Stimulated activated CD4-positive, alpha-beta T cell treated with anti-CD3 and anti-CD28 coated beads, Interleukin-2, amount 100 ng/mL, for 4 hours (primary cell): ENCODE data around the gene GNAO1.

Experiments
- DNase-seq: peaks from one replicate; pipeline ENCODE4 v3.0.0-alpha.2; 2020; ENCODE audit warnings: low read depth

GNAO1 gene

DNA sequence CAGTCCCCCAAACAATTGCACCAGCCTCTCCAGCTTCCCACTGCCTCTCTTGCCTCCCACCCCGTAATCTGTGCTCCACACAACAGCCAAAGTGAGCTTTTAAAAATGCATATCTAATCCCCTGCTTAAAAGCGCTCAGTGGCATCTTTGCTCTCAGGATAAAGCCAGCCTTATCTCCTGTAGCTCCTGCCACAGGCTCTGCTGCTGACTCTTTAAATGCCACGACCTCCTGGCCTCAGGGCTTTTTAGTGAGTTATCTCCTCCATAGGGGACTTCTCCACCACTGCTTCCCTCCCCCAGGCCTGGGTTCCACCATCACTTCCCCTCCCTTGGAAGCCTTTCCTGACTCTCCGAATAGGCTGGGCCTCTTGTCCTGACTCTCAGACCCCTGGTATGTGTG lies 98.6 kb downstream of the GNAO1 start:
- DNase-seq, result no peak

DNA sequence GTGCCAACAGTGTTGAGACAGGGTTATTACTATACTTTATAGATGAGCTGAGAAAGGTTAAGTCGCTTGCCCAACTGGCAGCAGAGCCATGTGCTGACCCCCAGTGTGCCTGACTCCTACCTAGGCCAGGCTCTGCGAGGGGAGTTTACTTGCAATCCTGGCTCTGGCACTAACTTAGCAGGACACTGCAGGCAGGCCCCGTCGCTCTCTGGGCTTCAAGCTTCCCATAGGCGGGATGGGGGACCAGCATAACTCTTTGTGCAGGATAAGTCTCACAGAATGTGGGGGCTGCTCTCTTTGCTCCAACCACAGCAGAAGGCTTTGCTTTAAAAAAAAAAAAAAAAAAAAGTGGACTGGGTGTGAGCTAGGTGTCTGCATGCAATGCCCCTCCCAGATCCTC lies 102.7 kb downstream of the GNAO1 start:
- no peak for DNase-seq

DNA sequence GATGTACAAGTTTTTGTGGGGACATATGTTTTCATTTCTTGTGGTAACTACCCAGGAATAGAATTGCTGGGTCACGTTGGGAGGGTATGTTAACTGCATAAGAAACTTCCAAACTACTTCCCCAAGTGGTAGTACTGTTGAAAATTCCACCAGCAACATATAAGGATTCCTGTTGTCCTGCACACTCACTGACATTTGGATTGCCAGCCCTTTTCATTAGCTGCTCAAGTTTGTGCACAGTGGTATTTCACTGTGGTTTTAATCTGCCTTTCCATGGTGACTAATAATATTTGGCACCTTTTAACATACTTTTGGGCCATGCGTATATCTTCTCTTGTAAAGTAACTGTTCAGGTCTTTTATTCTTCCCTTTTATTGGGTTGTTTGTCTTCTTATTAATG lies 103.3 kb downstream of the GNAO1 start:
- DNase-seq, result no peak

DNA sequence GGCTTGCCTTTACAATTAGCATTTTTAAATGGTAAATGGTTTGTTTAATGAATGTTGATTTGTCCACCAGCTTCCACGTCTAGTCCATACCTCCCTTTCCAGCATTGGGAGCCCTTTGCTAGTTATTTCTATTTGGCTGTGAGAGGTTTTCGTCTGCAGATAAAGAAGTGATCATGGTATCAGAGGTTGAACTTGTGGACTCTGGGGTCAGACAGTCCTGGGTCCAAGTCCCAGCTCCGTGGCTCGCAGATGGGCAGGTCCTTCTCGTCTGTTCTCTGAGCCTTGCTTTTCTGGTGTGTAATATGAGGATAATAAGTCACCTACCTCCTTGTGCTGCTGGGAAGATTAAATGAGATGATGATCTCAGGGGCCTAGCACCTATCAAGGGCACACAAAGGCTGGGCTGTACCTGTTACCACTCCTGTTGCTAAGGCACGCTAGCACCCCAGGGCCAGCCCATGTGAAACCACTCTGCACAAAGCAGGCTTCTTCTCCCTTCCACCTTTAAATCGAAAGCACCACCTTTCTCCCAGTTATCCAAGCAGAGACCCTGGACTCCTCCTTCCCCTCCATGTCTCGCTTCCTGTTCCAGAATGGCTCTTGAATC lies 103.9 kb downstream of the GNAO1 start:
- no peak for DNase-seq

DNA sequence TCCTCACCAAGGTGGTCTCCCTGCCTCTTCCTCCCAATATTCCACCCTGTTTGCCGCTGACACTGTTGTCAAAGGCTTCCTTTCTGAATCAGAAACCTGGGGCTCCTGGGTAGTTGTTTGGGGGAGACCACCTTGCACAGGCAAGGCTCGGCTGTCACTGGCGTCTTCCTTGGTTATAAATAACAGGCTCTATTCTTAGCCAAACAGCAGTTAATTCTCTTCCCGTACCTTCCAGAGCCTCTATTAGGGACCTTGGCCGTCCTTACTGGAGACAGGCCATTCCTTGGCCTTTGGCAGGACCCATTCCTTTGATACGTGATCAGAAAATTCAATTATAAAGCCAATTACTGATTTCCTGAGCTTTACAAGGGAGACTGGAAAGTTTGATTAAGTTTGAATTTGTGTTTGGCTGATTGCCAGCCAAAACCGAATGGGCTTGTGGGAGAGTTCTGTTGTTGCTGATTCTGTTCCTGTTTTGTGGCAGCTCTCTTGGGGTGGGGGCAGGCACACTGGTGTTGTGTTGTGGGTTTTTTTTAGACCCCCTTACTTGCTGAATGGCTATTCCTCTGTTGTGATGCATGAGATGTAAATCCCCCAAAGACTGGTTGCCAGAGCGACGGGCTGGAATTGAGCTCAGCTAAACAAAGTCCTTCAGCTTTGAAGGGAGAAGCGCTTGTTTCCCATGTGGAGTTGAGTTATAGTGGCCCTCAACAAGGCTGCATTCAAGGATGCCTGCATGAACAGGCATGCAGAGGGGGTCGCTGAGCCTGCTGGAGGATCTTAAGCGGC lies 104.6 kb downstream of the GNAO1 start:
- no peak for DNase-seq

DNA sequence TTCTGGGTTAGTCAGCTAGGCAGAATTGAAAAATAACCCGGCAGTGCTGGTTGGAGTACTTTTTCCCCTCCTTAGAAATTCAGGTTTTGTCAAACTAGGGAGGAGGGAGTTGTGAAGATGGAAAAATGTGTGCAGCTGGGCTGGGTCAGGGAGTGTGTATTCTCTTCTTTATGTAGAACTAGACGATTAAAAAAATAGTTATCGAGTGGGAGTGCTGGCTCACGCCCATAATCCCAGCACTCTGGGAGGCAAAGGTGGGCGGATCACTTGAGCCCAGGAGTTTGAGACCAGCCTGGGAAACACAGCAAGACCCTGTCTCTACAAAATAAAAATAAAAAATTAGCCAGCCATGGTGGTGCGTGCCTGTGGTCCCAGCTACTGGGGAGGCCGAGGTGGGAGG lies 106.4 kb downstream of the GNAO1 start:
- no peak for DNase-seq

DNA sequence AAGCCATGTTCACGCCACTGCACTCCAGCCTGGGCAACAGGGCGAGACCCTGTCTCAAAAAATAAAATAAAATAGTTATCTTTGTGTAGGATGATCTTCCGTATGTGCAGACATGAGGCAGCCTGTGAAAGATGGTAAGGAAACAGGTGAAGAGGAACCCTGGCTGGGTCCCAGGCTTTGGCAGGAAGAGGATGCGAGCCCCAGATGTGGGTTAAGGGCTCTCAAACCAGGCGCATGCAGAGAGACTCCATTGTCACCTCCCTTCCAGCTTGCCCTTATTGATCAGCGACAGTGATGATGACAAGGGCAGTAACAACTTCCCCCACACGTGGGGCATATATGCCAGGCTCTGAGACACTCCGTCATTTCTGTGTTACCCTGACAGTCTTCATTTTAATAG lies 106.8 kb downstream of the GNAO1 start:
- DNase-seq, result no peak

DNA sequence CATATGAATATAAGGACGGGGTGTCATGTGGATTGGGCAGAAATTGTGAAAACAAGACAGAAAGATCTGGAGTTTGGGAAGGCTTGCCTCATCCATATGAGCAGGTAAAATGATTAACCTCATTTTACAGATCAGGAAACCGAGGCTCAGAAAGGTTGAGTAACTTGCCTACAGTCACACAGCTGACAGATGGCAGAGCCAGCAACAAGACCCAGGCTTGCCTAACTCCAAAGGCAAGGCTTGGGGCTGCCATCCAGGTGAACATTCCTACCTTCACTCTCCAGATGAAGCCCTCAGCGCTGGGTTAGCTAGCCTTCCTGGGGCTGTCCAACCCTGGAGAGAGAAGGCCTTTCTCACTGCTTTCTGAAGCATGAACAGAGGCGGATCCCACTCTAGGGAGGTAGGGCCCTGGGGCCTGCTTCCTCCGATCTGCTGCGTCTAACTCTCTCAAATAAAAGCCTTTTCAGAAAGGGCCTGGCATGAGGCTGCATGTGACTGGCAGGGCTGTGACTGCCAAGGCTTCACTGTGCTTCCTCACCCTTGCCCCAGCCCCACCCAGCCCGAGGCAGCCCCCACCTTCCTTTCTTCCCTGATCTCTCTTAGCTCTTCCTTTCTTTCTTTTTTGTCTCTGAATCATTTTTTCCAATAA lies 107.8 kb downstream of the GNAO1 start:
- DNase-seq, result no peak

DNA sequence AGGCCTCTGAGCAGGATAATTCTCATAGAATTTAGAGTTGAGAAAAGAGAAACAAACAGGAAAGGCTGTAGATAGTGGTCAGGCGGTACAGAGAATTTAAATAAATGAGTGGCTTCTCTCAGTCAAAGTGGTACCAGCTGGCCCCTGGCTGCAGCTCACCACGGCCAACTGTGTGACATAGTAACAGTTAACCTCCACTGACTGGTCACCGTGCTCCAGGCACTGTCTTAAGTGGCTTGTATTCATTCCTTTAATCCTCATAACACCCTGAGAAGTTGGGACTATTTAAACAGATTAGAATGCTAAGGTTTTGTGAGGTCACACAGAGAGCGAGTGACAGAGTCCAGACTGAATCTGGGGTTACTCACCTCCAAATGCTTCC lies 108.9 kb downstream of the GNAO1 start:
- no peak for DNase-seq

DNA sequence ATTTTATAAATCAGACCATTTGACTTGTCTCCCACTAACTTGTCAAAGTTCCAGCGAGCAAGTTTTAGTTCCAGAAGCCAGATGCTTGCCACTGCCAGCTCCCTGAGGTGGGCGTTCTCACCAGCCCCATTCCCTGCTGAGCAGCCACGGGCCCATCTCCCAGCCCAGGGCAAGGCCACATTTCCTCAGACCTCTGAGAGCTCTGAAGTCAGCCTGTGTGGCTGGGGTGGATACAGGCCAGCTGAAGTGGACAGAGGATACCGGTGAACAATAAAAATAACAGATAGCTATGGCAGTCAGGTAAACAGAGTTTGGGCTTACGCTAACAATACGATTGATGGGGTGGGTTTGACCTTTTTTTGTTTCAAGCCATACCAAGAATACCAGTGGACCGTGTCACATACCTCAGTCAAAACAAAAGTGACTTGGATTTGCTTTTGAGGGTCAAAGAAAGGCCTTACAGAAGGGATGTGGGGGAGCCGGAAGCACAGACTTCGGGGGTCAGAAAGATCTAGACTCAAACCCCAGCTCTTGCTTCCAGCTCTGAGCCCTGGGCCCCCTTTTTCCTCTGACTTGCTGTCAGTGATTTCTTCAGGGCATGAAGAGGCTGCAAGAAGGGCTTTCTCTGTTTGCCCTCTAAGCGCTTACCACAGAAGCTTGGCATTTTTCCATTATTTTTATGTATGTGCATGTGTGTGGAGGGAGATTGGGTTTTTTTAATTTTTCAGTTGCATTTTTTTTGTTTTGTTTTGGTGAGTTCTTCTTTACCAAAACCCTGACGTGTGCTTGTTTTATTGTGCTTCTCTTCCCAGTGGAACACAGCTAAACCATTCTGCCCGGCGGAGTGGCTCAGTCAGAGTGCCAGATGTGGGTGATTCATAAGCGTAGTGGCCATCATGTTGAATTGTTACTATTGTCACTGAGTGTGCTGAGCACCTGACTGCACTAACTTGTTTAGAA lies 109.9 kb downstream of the GNAO1 start:
- DNase-seq, result no peak

DNA sequence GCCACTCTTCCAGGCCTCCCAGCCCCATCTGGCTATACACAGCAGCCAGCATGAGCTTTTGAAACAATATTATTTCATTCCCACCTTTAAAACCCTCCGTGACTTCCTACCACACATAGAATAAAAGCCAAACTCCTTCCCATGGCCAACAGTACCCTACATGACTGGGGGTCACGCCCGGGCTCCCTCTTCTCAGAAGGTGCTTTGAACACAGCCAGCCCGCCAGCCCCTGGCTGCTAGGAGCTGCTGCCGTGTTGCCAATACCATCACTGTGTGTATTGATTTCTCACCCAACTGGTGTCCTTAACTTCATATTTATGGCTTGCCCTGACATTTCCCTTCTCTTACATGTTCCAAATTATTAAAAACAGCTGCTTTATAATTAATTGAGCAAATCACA lies 111.2 kb downstream of the GNAO1 start:
- no peak for DNase-seq

DNA sequence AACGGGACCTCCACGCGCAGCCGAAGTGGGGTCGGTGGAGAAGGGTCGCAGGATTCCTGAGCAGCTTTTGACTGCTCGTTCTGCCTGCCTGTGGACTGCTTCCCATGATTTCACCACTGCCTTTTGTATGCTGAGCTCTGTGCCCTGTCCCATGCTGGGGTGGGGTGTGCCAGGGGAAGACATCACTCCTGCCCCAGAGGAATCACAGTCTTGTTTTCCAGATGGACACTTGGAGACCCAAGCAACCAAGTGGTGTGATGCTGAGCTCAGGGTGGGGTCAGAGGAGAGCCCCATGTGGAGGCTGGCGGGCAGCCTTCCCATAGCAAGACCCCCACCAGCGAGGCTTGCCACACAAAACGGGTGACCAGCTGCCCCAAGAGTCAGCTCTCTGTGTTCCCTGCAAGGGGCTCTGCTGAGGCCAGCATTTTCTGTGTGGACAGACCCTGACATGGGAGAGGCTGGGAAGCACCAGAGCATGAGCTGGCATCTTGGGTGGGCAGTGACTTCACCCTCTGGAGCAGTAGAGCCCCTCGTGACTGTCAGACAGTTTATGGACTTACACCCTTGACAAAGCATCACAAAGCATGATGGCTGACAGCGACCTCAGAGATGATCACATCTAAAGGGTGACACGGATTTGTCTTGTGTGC lies 111.9 kb downstream of the GNAO1 start:
- no peak for DNase-seq

DNA sequence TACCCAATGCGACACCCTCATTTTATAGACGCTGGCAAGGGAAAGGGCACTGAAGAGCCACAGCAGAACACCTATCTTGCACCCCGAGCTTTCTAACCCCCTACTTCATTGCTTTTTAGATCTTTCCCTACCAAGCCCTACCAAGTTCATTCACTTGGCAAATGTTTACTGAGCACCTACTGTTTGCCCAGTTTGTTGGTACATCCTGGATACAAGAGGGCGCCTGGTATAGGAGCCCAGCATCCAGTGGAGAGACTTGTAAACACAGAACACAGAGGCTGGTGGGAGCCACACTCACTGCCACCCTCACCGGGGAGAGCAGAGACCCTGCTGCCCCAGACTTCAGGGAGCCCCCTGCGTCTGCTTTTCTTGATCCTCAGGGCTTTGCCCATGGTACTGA lies 112.6 kb downstream of the GNAO1 start:
- no peak for DNase-seq

DNA sequence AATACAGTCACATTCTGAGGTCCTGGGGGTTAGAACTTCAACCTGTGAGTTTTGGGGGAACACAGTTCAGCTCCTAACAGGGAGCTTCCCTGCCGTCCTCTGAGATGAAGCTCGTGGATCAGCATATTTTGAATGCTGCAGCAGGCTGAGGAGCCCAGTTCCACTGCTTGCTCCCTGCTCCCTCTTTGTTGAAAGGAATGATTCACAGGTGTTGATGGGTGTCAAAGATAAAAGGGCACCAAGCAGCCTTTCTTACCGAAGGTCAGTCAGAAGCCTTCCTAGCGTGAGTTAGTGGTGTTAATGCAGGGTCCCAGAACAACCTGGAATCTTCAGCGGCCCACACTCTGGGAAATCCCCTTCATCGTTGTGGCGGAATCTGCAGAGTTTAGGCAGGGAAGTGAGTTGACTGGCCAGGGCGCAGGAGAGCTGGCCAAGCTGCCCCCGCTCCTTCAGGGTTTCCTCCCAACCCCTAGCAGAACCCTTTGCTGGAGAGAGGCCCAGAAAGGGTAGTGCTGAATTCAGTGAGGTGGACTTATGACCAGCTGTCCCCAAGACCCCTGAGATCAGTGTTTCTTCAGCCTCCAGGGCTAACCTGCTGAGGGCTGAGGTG lies 114.8 kb downstream of the GNAO1 start:
- DNase-seq, result no peak

DNA sequence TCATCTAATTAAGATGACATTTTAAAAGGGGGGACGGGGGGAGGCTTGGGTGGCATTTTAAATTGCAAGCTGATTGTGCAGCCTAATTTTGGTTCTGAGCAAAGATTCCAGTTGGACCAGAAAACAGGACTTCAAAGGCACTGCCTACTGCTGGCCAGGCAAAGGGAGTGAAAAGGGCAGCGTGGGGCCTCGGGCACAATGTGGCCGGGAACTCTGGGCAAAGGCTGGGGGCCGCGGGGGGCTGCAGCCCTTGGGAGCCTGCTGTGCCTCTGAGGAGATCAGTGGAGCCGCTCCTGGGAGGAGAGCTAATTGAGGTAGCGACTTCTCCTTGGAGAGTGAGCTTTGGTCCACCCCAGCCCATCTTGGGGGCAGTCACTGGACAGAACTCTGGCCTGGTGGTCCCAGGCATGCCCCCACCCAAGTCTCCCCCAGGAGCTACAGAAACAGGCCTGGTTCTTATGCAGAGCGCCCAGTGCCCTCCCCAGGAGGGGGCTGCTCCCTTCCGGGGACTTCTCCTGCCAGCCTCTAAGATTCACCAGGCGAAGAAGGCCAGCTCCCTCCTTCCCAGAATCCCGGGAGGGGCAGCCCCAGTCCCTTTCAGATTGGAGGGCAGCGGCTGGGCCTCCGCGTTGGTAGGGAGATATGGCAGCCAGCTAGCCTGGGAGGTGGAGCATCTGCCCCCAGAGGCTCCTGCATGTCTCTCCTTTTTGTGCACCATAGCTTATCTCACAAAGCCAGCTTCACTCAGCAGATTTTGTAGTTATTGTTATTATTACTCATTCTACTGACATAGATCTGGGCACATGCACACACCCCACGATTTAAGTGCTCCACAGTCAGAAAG lies 115.6 kb downstream of the GNAO1 start:
- no peak for DNase-seq

DNA sequence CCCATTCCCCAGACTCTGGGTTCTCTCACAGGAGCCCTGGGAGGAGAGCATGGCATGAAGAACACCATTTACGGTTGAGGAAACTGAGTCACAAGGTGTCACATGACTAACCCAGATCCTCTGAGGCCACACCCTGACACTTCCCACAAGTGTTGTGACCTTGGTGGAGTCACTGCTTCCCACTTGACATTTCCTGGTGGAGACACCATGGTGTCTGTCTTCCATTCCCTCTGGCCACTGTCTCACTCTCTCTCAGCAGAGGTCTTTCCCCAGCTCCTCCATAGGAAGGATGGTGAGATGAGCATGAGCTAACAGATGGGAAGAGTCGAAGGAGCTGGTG lies 116.2 kb downstream of the GNAO1 start:
- no peak for DNase-seq

DNA sequence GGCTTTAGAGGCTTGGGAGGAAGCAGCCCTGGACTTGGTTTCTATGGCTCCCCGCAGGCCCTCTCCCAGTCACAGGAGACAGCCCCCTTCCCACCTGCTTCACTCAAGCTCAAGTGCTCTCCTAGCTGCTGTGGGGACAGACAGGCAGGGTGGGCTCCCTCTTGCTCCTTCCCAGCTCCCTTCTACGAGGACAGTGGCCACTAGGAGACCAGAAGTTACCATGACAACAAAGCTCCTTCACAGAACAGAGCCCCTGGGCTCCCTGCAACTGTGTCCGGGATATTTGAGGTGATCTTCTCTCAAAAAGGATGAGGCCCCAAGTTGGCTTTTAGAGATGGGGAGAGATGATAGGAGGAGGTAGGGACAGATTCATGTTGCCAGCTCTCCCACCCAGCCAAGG lies 117.7 kb downstream of the GNAO1 start:
- no peak for DNase-seq

DNA sequence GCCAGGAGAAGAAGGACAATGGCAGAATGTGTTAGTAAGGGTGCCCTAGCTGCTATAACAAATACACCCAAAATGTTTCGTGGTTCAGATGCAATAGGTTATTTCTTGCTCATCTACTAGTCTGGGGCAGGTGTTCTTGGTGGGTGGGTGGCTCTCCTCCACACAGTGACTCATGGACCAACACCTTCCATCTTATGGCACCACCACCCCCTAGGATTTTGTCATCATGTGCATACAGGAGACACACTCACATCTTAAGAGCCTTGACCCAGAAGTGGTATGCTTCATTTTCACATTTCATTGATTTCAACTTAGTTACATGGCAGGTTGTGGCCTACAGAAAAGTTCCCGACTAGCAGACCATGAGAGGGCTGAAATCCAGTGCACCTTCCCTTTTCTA lies 119.4 kb downstream of the GNAO1 start:
- DNase-seq, result no peak

DNA sequence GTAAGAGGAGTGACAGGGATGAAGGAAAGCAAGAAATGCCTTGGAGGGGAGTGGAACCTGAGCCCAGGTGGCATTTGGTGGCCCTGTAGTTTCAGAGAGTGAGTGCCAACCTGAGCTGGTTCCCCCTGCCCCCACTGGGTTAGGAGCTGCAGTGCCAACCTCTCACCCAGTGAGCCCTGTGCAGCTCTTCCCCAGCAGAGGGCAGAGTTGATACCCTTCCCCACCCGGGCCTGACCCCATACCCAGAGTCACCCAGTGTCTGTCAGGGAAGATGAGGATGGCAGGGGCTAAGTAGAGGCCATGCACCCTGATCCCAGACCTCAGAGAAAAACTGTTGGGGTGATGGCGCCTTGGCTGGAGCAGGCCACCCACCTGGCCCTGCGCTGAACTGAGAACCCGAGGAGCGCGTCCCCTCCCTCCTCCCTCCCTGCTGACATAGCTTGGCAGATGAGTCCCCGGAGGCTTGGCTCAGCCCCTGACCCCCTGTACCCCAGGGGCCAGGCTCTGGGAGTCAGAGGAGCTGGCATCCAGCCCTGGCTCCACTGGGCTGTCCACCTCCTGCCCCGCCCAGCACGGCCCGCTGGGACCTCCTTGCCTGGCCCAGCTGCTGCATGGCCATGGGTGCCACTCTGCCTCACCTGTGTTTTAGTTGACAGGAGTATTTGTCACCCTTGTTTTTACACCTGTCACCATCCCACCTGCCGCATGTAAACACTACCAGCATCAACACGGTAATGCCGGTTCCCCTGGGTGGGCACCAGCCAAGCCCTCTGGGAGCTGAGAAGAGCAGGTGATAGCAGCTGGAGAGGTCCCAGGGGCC lies 120.1 kb downstream of the GNAO1 start:
- no peak for DNase-seq

DNA sequence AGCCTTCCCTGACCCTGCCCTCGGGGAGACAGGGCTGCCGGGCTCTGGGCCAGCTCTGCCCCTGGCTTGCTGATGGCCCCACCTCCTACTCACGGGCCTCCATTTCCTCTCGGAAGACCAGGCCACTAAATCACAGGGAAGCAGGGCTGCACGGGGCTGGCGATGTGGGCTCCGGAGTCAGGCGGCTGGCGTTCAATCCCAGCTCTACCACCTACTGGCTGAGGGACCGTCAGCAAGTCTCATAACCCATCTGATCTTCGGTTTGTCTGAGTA lies 120.7 kb downstream of the GNAO1 start:
- DNase-seq, result no peak
